ENCODE data around the gene CELF4.

The CELF4 gene

DNA sequence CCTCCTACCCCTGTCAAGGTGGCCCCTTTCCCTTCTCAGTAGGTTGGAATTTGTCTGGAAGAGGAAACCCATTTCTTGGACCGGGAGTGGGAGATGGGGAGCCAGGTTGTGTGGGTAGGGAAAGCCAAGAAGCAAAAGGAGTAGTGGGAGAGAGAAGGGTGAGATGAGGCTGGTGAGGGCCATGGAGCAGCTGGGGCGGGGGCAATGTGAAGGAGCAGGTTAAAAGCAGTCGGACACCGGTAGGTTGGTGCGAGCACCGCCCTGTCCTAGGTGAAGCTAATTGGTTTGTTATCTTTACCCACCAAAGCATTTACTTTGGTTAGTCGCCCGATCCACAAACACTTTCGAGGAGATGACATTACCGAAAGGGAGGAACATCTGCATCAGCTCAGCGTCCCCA lies 306.8 kb downstream of the CELF4 start:
- TF ChIP-seq, protein P1, sequence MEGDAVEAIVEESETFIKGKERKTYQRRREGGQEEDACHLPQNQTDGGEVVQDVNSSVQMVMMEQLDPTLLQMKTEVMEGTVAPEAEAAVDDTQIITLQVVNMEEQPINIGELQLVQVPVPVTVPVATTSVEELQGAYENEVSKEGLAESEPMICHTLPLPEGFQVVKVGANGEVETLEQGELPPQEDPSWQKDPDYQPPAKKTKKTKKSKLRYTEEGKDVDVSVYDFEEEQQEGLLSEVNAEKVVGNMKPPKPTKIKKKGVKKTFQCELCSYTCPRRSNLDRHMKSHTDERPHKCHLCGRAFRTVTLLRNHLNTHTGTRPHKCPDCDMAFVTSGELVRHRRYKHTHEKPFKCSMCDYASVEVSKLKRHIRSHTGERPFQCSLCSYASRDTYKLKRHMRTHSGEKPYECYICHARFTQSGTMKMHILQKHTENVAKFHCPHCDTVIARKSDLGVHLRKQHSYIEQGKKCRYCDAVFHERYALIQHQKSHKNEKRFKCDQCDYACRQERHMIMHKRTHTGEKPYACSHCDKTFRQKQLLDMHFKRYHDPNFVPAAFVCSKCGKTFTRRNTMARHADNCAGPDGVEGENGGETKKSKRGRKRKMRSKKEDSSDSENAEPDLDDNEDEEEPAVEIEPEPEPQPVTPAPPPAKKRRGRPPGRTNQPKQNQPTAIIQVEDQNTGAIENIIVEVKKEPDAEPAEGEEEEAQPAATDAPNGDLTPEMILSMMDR (IDR thresholded peaks at IDR 0.05; ENCODE audit: extremely low read depth, insufficient read depth, missing control alignments), result no peak
- DNase-seq (ENCODE audit: low spot score), result no peak
- in situ Hi-C loops (cut with MboI; ENCODE audit: low pct_unique_long_range_greater_than_20kb, low sequenced_read_pairs, unreplicated experiment), result no loop called here

DNA sequence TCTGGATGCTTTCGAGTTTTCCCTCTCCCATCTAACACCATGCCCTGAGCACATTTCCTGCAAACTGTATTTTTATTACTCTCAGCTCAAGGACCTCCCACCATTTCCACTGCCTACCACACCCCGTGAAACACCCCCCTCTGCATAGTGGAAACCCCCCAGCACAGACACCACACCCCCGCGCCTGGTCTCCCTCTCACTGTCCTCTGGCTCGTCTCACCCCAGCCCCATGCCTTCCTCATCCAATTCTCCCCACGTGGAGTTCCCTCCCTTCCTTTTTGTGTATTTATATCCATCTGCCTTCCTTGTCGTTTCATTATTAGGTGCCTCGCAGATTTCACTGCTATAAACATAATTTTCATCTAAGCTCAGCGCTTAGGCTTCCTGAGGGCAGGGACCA lies 307.5 kb downstream of the CELF4 start:
- TF ChIP-seq, protein P1 (IDR thresholded peaks at IDR 0.05; ENCODE audit: extremely low read depth, insufficient read depth, missing control alignments), result no peak
- DNase-seq (ENCODE audit: low spot score), result no peak
- in situ Hi-C loops (cut with MboI; ENCODE audit: low pct_unique_long_range_greater_than_20kb, low sequenced_read_pairs, unreplicated experiment), result no loop called here

DNA sequence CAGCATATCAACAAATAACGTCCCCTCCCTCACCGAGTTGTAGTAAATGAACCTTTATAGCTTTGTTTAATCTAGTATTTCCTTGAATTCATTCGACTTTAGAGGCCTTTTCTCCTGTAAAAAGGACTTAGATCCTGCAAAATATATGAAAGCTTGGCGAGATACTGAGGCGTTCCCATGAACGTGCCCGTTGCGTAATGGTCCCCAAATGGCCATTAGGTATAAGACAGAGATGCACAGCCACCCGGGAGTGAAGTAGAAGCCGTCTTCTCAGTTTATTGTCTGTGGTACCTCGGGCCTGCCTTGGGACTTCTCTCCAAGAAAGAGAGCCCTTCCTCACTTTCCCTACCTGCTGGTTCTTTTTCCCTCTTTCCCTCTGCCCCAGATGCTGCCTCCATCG lies 310.6 kb downstream of the CELF4 start:
- TF ChIP-seq, protein P1 (IDR thresholded peaks at IDR 0.05; ENCODE audit: extremely low read depth, insufficient read depth, missing control alignments), result no peak
- in situ Hi-C loops (cut with MboI; ENCODE audit: low pct_unique_long_range_greater_than_20kb, low sequenced_read_pairs, unreplicated experiment), result no loop called here
- DNase-seq (ENCODE audit: low spot score), result no peak

DNA sequence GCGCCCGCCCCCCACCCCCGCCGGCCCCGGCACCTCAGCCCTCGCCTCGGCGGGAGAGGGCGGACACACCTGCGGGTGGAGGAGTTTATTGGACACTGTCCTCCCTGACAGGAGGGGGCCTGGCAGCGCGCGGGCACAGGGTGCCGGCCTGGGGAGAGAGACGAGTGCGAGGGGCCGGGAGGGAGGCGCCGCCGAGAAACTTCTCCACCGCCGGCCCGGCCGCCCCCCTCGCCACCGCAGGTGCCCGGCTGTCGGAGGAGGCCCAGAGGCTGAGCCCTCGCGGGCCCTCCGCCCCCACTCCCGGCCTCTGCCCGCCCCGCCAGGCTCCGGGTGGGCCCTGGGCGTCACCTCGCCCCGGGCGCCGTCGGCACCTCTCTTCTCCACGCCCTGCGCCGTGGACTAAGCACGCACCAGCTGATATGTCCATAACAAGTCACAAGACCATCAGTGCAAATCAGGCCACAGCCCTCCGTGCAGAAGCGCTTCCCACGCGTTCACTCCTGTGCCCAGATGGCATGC lies 311.3 kb downstream of the CELF4 start:
- no peak for DNase-seq (ENCODE audit: low spot score)
- in situ Hi-C loops (cut with MboI; ENCODE audit: low pct_unique_long_range_greater_than_20kb, low sequenced_read_pairs, unreplicated experiment), result no loop called here
- TF ChIP-seq, protein P1 (IDR thresholded peaks at IDR 0.05; ENCODE audit: extremely low read depth, insufficient read depth, missing control alignments), result no peak

DNA sequence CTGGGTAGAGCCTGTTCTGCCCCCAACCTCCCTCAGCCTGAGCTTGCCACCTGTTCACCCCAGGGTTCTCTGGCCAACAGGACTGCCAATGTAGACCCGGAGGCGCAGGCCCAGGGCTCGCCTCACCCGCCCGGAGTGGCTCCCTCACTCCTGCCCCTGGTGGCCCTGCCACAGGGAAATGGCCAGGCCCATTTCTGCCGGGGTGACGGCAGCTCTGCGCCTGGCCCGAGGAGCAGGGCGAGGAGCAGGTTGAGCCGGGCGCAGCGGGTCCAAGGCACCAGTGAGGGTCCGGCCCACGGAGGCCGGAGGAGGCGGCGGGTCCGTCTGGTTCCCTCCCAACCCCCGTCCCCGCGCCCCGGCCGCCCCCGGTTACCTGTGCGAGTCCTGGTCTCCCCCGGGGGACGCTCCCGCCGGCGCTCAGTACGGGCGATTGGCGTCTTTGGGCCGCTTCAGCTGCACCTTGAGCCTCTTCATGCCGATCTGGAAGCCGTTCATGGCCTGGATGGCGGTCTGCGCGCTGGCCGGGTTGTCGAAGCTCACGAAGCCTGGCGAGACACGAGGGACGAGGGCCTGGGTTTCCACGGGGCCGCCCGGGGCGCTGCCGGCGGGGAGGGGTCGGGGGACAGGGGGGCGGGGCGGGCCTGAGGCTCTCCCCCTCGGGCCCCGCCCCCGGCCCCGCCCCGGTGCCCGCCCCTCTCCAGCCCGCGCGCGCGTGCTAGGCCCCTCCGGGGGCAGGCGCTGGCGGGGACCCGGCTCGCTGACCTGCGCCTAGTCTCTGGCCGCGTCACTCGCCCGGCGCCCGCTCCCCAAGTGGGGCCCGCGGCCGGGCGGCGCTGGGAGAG lies 312.0 kb downstream of the CELF4 start:
- DNase-seq (ENCODE audit: low spot score), result peak; percentile 87
- TF ChIP-seq, protein P1 (IDR thresholded peaks at IDR 0.05; ENCODE audit: extremely low read depth, insufficient read depth, missing control alignments), result no peak
- in situ Hi-C loops (cut with MboI; ENCODE audit: low pct_unique_long_range_greater_than_20kb, low sequenced_read_pairs, unreplicated experiment), result no loop called here

DNA sequence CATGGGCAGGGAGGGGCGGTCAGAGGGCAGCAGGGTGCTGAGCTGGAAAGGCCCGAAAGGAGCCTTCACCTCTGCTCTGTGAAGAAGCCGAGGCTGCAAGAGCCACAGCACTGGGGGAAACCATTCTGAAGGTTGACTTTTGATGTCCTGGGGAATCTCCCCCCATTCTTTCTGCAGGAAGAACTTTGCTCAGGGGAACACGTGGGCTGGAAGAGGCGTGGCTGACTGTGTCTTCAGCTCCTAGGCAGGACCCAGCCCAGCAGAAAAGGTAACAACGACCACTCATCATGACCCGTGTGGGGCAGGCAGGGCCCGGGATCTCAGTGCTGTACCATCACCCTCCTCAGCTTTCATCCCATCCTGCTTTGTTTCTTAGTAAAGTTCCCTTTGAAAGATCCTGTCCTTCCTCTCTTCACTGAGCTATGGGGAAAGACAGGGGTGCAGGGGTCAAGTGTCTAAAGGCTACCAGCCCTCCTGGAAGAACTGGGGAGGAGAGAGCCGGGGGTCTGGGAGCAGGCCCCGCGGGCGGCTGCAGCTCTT lies 312.7 kb downstream of the CELF4 start:
- DNase-seq (ENCODE audit: low spot score), result no peak
- in situ Hi-C loops (cut with MboI; ENCODE audit: low pct_unique_long_range_greater_than_20kb, low sequenced_read_pairs, unreplicated experiment), result no loop called here

More for the DNA sequence above, 312.7 kb downstream of the CELF4 start:
- TF ChIP-seq, protein P1 (IDR thresholded peaks at IDR 0.05; ENCODE audit: extremely low read depth, insufficient read depth, missing control alignments), result no peak
